Gastroesophageal sphincter (tissue), 3 donors: Measurements from ENCODE around the gene BEND5.

Experiments
- CTCF ChIP-seq, 4 experiments: fragments of 200-600 bp in 2 of 4; fragments of 450-650 bp in 2 of 4; sonication (generic) in 1 of 4; IDR thresholded peaks; one replicate each; pipeline ENCODE4 v1.5.1; 2017 to 2019; ENCODE audit warnings: antibody characterized with exemption in 4 of 4, mild to moderate bottlenecking in 2 of 4, moderate library complexity in 2 of 4
- EP300 ChIP-seq: sonication (generic); formaldehyde crosslinking; IDR thresholded peaks from one replicate; pipeline ENCODE4 v1.6.1; 2017; ENCODE audit warnings: antibody characterized with exemption, mild to moderate bottlenecking
- POLR2A ChIP-seq, 2 donors: fragments of 450-650 bp; IDR thresholded peaks; one replicate each; pipeline ENCODE4 v1.6.1; 2017; ENCODE audit warnings: antibody characterized with exemption in 2 of 2, mild to moderate bottlenecking in 2 of 2, moderate library complexity in 1 of 2
- POLR2AphosphoS5 ChIP-seq: sonication (generic); formaldehyde crosslinking; IDR thresholded peaks from one replicate; pipeline ENCODE4 v1.6.1; 2017; ENCODE audit warnings: antibody characterized with exemption

- no peak for TF ChIP-seq CTCF (IDR thresholded peaks at IDR 0.05)
- TF ChIP-seq POLR2A (IDR thresholded peaks at IDR 0.05): no peak
- no peak for TF ChIP-seq EP300
- TF ChIP-seq POLR2AphosphoS5: no peak
Observed at GRCh38 chr1:48686159-48686558, 90.5 kb downstream of the BEND5 start.
